Activated CD4-positive, alpha-beta T cell treated with anti-CD3 and anti-CD28 coated beads, Interleukin-2, amount 10 ng/mL, durations not matched to agents 7 days and 5 days (primary cell): ENCODE results near the gene VHLL. TPM values are rescaled to one million over a fixed set of nuclear protein-coding genes. Genes with fewer than 3 reads are reported as not detected.

ENCODE experiments used
- total RNA-seq, 2 experiments: library from RNA; stranded (reverse); gene quantifications; one replicate each; pipeline ENCODE4 v1.2.3, GENCODE V29; 2021

VHLL gene
- total RNA-seq, 2 experiments from 2014 or later, result 0.52 TPM; not detected in 1

Other genes with a start within 250 kb of the VHLL start
- gene UBQLN4, start 245.5 kb downstream of the VHLL start, total RNA-seq, result 10 to 100 TPM; 30.8 to 34.0 TPM
- 10 to 100 TPM; 41.3 to 61.0 TPM for gene LAMTOR2, start 244.5 kb downstream of the VHLL start, total RNA-seq
- under 1 TPM in 1 of 2 experiments, not detected in 1; 0.50 TPM for gene RAB25, start 238.1 kb downstream of the VHLL start, total RNA-seq
- gene MEX3A, start 216.8 kb downstream of the VHLL start, total RNA-seq, result under 1 TPM; 0.02 to 0.05 TPM
- 10 to 100 TPM; 38.3 to 43.5 TPM for gene LMNA, start 184.6 kb downstream of the VHLL start, total RNA-seq
- 10 to 100 TPM; 35.3 to 37.8 TPM for gene SEMA4A, start 145.7 kb downstream of the VHLL start, total RNA-seq
- gene SLC25A44, start 105.2 kb downstream of the VHLL start, total RNA-seq, result 10 to 100 TPM; 27.5 to 28.0 TPM
- gene PMF1, start 86.3 kb downstream of the VHLL start, total RNA-seq, result 10 to 100 TPM; 72.8 to 73.4 TPM
- 1 to 10 TPM; 1.3 to 3.0 TPM for gene BGLAP, start 57.1 kb downstream of the VHLL start, total RNA-seq
- 1 to 10 TPM; 6.2 to 7.3 TPM for gene PAQR6, start 51.3 kb downstream of the VHLL start, total RNA-seq
- gene SMG5, start 16.5 kb downstream of the VHLL start, total RNA-seq, result 10 to 100 TPM; 68.0 to 68.1 TPM
- 10 to 100 TPM; 11.6 to 14.4 TPM for gene TMEM79, start 15.0 kb downstream of the VHLL start, total RNA-seq
- 10 to 100 TPM; 33.2 to 33.6 TPM for gene GLMP, start 3.6 kb downstream of the VHLL start, total RNA-seq
- 100 to 1,000 TPM; 186 to 228 TPM for gene CCT3, start 39.0 kb upstream of the VHLL start, total RNA-seq
- under 1 TPM; 0.50 to 0.89 TPM for gene TSACC, start 39.2 kb upstream of the VHLL start, total RNA-seq
- not detected for gene RHBG, start 69.9 kb upstream of the VHLL start, total RNA-seq
- gene MEF2D, start 201.5 kb upstream of the VHLL start, total RNA-seq, result 10 to 100 TPM; 34.0 to 39.4 TPM